WTC11 (cell line): ENCODE data around the gene PSMD13. TPM values are rescaled to one million over a fixed set of nuclear protein-coding genes. Genes with fewer than 3 reads are reported as not detected.

Experiments used
- ATAC-seq: fragments of 200-7000 bp; cut with Tn5 transposase; 2 replicates; pipeline ENCODE4 v1.10.0; 2021; ENCODE audit warnings: mild to moderate bottlenecking, moderate library complexity
- CTCF ChIA-PET: fragments of 300-600 bp; sonication (Branson Sonifier 250); formaldehyde crosslinking; loops from one replicate; lab custom pipeline; 2021; ENCODE audit warnings: antibody characterized with exemption; lab: Charles Lee
- POLR2A ChIA-PET: fragments of 350-600 bp; sonication (Branson Sonifier 250); formaldehyde crosslinking; loops from one replicate; lab custom pipeline; 2021; ENCODE audit warnings: antibody characterized with exemption; lab: Charles Lee
- DNase-seq: peaks from one replicate; pipeline ENCODE4 v3.0.0; 2021; ENCODE audit warnings: low spot score
- H3K27ac Mint-ChIP-seq: 2 replicates; pipeline ENCODE4 v1.8.0; 2021; ENCODE audit warnings: mixed read lengths
- H3K27me3 Mint-ChIP-seq: 2 replicates; pipeline ENCODE4 v1.8.0; 2021; ENCODE audit warnings: low read depth, mild to moderate bottlenecking, moderate library complexity, mixed read lengths
- H3K36me3 Mint-ChIP-seq: 2 replicates; pipeline ENCODE4 v1.8.0; 2021; ENCODE audit warnings: mixed read lengths
- H3K4me1 Mint-ChIP-seq: 2 replicates; pipeline ENCODE4 v1.8.0; 2022; ENCODE audit warnings: mixed read lengths
- H3K4me3 Mint-ChIP-seq: 2 replicates; pipeline ENCODE4 v1.8.0; 2021; ENCODE audit warnings: mild to moderate bottlenecking, moderate library complexity, mixed read lengths
- H3K9me3 Mint-ChIP-seq: 2 replicates; pipeline ENCODE4 v1.8.0; 2021; ENCODE audit warnings: mixed read lengths
- AFF4 ChIP-seq: sonication (generic); formaldehyde crosslinking; IDR thresholded peaks from 2 replicates; pipeline ENCODE4 v1.8.1; 2023; ENCODE audit warnings: mild to moderate bottlenecking, missing genetic modification reagents, borderline replicate concordance
- ATF1 ChIP-seq: sonication (generic); formaldehyde crosslinking; IDR thresholded peaks from 2 replicates; pipeline ENCODE4 v1.8.1; 2023; ENCODE audit warnings: mild to moderate bottlenecking, moderate library complexity, missing genetic modification reagents
- CREM ChIP-seq: sonication (generic); formaldehyde crosslinking; IDR thresholded peaks from 2 replicates; pipeline ENCODE4 v1.8.1; 2022; ENCODE audit warnings: mild to moderate bottlenecking, missing genetic modification reagents, moderate library complexity
- E2F4 ChIP-seq: sonication (generic); formaldehyde crosslinking; IDR thresholded peaks from 2 replicates; pipeline ENCODE4 v1.8.1; 2022; ENCODE audit warnings: low read depth, mild to moderate bottlenecking, moderate library complexity, missing genetic modification reagents, borderline replicate concordance
- EMX1 ChIP-seq: fragments of 250-450 bp; sonication (Bioruptor Pico); IDR thresholded peaks from 2 replicates; pipeline ENCODE4 v1.8.0; 2021; ENCODE audit warnings: mild to moderate bottlenecking
- ESRRA ChIP-seq: sonication (generic); formaldehyde crosslinking; IDR thresholded peaks from 2 replicates; pipeline ENCODE4 v1.8.1; 2022; ENCODE audit warnings: mild to moderate bottlenecking, missing genetic modification reagents, borderline replicate concordance
- FOXK1 ChIP-seq: sonication (generic); formaldehyde crosslinking; IDR thresholded peaks from 2 replicates; pipeline ENCODE4 v1.8.0; 2022; ENCODE audit warnings: mild to moderate bottlenecking, moderate library complexity, missing genetic modification reagents
- GTF2I ChIP-seq: fragments of 250-450 bp; sonication (Bioruptor Pico); conservative IDR thresholded peaks from 2 replicates; pipeline ENCODE4 v1.4.0; 2021; ENCODE audit warnings: mild to moderate bottlenecking
- KAT7 ChIP-seq: sonication (generic); formaldehyde crosslinking; IDR thresholded peaks from 2 replicates; pipeline ENCODE4 v1.8.1; 2023; ENCODE audit warnings: missing genetic modification reagents, mild to moderate bottlenecking, borderline replicate concordance
- MYBL2 ChIP-seq: sonication (generic); formaldehyde crosslinking; IDR thresholded peaks from 2 replicates; pipeline ENCODE4 v1.8.1; 2023; ENCODE audit warnings: mild to moderate bottlenecking, moderate library complexity, missing genetic modification reagents
- NFATC4 ChIP-seq: fragments of 250-450 bp; sonication (Bioruptor Pico); IDR thresholded peaks from 2 replicates; pipeline ENCODE4 v1.9.0; 2021; ENCODE audit warnings: mild to moderate bottlenecking
- NR1H2 ChIP-seq: sonication (generic); formaldehyde crosslinking; IDR thresholded peaks from 2 replicates; pipeline ENCODE4 v1.9.0; 2021; ENCODE audit warnings: mild to moderate bottlenecking, moderate library complexity, missing genetic modification reagents
- SOX15 ChIP-seq: fragments of 250-450 bp; sonication (Bioruptor Pico); IDR thresholded peaks from 2 replicates; pipeline ENCODE4 v1.9.0; 2021; ENCODE audit warnings: mild to moderate bottlenecking
- TCF7 ChIP-seq: sonication (generic); formaldehyde crosslinking; IDR thresholded peaks from 2 replicates; pipeline ENCODE4 v1.8.0; 2022; ENCODE audit warnings: mild to moderate bottlenecking, low read depth, missing genetic modification reagents, moderate library complexity
- TEAD1 ChIP-seq: sonication (generic); formaldehyde crosslinking; IDR thresholded peaks from 2 replicates; pipeline ENCODE4 v1.8.0; 2022; ENCODE audit warnings: mild to moderate bottlenecking, missing genetic modification reagents
- ZMAT4 ChIP-seq: fragments of 250-450 bp; sonication (Bioruptor Pico); IDR thresholded peaks from 2 replicates; pipeline ENCODE4 v1.9.0; 2021; ENCODE audit warnings: mild to moderate bottlenecking
- ZNF532 ChIP-seq: fragments of 250-450 bp; sonication (Bioruptor Pico); IDR thresholded peaks from 2 replicates; pipeline ENCODE4 v1.9.0; 2021; ENCODE audit warnings: mild to moderate bottlenecking, borderline replicate concordance
- total RNA-seq: library from RNA; stranded (reverse); gene quantifications from 3 replicates; pipeline ENCODE4 v1.2.3, GENCODE V29; 2021
- TF ChIP-seq, protein P1 (sequence below): sonication (generic); formaldehyde crosslinking; IDR thresholded peaks from 2 replicates; pipeline ENCODE4 v1.8.0; 2023; ENCODE audit warnings: missing genetic modification reagents, mild to moderate bottlenecking, borderline replicate concordance

PSMD13 gene
- total RNA-seq, 1 experiment from 2014 or later = 148 TPM

GRCh38 chr11:216081-216974, 20.4 kb upstream of the PSMD13 start (continued):
- TF ChIP-seq ZNF532 (CRISPR knock-in tag) = no peak
- TF ChIP-seq, protein P1, sequence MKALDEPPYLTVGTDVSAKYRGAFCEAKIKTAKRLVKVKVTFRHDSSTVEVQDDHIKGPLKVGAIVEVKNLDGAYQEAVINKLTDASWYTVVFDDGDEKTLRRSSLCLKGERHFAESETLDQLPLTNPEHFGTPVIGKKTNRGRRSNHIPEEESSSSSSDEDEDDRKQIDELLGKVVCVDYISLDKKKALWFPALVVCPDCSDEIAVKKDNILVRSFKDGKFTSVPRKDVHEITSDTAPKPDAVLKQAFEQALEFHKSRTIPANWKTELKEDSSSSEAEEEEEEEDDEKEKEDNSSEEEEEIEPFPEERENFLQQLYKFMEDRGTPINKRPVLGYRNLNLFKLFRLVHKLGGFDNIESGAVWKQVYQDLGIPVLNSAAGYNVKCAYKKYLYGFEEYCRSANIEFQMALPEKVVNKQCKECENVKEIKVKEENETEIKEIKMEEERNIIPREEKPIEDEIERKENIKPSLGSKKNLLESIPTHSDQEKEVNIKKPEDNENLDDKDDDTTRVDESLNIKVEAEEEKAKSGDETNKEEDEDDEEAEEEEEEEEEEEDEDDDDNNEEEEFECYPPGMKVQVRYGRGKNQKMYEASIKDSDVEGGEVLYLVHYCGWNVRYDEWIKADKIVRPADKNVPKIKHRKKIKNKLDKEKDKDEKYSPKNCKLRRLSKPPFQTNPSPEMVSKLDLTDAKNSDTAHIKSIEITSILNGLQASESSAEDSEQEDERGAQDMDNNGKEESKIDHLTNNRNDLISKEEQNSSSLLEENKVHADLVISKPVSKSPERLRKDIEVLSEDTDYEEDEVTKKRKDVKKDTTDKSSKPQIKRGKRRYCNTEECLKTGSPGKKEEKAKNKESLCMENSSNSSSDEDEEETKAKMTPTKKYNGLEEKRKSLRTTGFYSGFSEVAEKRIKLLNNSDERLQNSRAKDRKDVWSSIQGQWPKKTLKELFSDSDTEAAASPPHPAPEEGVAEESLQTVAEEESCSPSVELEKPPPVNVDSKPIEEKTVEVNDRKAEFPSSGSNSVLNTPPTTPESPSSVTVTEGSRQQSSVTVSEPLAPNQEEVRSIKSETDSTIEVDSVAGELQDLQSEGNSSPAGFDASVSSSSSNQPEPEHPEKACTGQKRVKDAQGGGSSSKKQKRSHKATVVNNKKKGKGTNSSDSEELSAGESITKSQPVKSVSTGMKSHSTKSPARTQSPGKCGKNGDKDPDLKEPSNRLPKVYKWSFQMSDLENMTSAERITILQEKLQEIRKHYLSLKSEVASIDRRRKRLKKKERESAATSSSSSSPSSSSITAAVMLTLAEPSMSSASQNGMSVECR = no peak
- TF ChIP-seq ZMAT4 (CRISPR knock-in tag) = no peak

- Mint-ChIP-seq H3K27me3 (no peaks in the 10 kb centered on the region), H3K4me3 (no peak overlapping the region), H3K36me3 (peaks cover 20% of the 10 kb centered on the region), H3K4me1 (no peaks in the 10 kb centered on the region), H3K27ac (0 out of 2 replicates have a peak overlapping the region, but pooled peaks have one; percentile 63), H3K9me3 (no peaks in the 10 kb centered on the region)
- DNase-seq = no peak
- no peak for ATAC-seq
- ChIA-PET CTCF (no interaction called here), POLR2A (no interaction called here)
- TF ChIP-seq AFF4 (CRISPR knock-in tag) (no peak), NFATC4 (CRISPR knock-in tag) (no peak), GTF2I (no peak), NR1H2 (no peak), SOX15 (CRISPR knock-in tag) (no peak), E2F4 (no peak), TCF7 (CRISPR knock-in tag) (no peak), FOXK1 (CRISPR knock-in tag) (no peak), ATF1 (CRISPR knock-in tag) (no peak), EMX1 (no peak), CREM (CRISPR knock-in tag) (no peak), KAT7 (CRISPR knock-in tag) (no peak), MYBL2 (no peak), TEAD1 (CRISPR knock-in tag) (no peak), ESRRA (CRISPR knock-in tag) (no peak)
Observed at GRCh38 chr11:217704-218103, 19.1 kb upstream of the PSMD13 start.
